ENCODE measurements around the gene ARHGEF10L.
"Not testable (repeated sequence)": the region's sequence is repeated elsewhere in the genome, so short reads cannot be mapped to it uniquely, and the experiment has no call there.

The ARHGEF10L gene

GRCh38 chr1:17721444-17721843, 181.9 kb downstream of the ARHGEF10L start:
- no peak for DNase-seq

GRCh38 chr1:17723684-17724083, 184.2 kb downstream of the ARHGEF10L start:
- DNase-seq, result no peak

DNA sequence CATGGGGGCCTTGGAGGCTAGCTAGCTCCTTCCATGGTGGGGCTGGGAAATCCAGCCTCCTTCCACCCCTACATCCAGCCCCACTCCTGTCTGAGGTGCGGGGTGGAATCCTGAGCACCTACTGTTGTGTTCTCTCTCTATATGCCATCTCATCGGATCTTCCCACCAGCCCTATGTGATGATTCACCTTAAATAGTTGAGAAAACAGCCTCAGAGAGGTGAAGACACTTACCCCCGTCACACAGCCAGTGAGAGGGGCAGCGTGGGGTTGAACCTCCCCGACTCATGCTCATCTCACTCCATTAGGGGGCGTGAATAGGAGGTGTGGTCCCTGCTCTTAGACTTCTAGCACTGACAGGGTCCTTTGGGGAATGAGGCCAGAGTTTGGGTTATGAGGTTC, 184.7 kb downstream of the ARHGEF10L start:
- DNase-seq, result no peak

GRCh38 chr1:17725084-17725719, 185.7 kb downstream of the ARHGEF10L start:
- no peak for DNase-seq

- DNase-seq, result no peak
Measured at GRCh38 chr1:17725811-17726582, 186.5 kb downstream of the ARHGEF10L start.

DNA sequence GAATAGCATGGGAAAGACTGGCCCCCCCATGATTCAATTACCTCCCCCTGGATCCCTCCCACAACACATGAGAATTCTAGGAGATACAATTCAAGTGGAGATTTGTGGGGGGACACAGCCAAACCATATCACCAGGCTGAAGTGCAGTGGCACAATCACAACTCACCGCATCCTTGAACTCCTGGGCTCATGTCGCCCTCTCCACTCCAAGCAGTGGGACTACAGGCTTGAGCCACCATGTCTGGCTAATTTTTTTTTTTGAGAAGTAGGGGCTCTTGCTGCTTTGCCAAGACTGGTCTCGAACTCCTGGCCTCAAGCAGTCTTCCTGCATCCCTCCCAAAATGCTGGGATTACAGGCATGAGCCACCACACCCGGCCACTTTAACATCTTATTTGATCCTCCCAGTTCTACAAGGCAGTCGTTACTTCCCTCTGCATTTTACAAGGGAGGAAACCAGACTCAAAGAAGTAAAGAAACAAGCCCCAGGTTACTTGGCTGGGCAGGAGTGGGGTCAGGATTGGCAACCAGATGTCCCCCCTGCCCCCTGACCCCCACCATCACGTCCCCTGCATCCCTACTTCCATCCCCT, 188.7 kb downstream of the ARHGEF10L start:
- DNase-seq, result no peak

- no peak for DNase-seq
Measured at GRCh38 chr1:17729248-17729647, 189.8 kb downstream of the ARHGEF10L start.

DNA sequence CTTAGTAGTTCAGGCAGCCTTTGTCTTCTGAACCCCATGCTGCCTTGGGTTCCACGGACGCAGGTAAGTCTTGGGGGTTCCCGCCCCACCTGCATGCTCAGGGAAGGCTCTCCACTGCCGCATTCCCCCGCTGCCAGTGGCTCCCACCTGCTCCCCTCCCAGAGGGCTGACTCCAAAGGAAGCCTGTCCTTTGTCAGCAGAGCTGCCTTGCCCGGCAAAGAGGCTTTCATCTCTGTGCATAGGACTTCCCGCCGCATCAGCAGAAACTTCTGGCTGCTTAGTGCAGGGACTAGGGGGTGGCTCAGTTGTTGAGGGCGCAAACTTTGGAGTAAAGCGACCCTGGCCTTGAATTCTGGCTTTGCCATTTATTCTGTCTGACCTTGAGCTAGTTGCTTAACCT, 190.4 kb downstream of the ARHGEF10L start:
- DNase-seq, result no peak

GRCh38 chr1:17731460-17731859, 192.0 kb downstream of the ARHGEF10L start:
- DNase-seq, result no peak

- DNase-seq, result no peak
Measured at GRCh38 chr1:17732475-17732874, 193.0 kb downstream of the ARHGEF10L start.

GRCh38 chr1:17733661-17734060, 194.2 kb downstream of the ARHGEF10L start:
- DNase-seq, result no peak

DNA sequence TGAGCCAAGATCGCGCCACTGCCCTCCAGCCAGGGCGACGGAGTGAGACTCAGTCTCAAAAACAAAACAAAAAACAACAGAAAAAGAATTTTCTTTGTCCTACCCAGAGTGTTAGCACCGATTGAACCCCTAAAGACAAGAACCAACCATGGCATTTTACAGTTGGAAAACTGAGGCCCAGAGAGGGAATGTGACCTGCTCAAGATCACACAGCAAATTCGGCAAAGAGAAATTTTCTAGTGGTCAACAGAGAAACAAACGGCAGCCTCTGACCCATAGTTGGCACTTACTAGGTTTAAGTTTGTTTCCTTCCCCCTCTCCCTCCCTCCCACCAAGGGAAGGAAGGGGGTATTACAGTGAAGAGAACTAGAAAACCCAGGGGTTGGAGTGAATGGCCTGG, 195.1 kb downstream of the ARHGEF10L start:
- DNase-seq, result no peak

- no peak for DNase-seq
Measured at GRCh38 chr1:17735348-17735747, 195.8 kb downstream of the ARHGEF10L start.

- no peak for DNase-seq
Measured at GRCh38 chr1:17735793-17736192, 196.3 kb downstream of the ARHGEF10L start.

- DNase-seq, result no peak
Measured at GRCh38 chr1:17736625-17737024, 197.1 kb downstream of the ARHGEF10L start.

- no peak for DNase-seq
Measured at GRCh38 chr1:17739050-17739449, 199.6 kb downstream of the ARHGEF10L start.

- no peak for DNase-seq
Measured at GRCh38 chr1:17741052-17741451, 201.6 kb downstream of the ARHGEF10L start.

DNA sequence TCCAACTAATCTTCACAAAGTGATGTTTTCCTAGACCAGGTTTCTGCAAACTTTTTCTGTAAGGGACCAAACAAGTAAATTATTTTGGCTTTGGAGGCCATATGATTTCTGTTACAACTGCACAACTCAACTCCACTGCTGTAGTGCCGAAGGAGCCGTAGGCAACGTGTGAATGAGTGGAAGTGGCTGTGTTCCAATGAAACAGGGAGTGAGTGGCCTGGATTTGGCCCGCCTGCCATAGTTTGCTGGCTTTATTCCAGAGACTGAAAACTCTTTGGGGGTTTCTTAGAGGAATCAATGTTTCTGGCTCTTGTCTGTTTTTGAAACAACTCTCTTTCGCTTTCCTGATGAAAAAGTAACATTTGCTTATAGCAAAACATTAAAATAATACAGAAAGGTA, 203.1 kb downstream of the ARHGEF10L start:
- no peak for DNase-seq

DNA sequence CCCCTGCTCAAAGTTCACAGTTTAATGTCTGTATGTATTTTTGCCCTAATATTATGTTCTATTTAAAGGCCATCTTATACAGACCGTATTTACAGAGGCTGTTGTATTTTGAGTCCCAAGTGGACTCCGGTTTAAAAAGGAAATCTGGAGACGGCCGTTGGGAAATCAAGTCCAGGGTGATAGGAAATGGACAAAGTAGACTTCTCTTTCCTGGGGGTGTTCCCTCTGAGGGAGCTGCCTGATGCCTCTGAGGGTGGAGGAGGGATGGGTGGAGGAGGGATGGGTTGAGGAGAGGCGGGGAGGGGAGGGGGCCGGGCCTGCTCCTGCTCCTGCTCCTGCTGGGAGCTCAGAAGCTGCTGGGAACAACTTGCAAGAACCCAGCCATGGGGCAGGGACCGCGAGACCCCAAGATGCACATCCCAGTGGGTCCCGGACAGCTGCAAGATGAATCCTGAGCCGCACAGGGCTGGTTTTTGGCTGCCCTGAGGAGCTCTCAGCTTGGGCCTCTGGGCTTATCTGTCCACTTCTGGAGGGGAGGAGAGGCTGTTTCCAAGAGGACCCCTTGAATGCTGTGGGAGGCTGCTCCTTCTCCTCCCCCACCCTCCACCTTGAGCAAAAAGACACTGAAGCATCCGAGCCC, 203.6 kb downstream of the ARHGEF10L start:
- no peak for DNase-seq

GRCh38 chr1:17743925-17744324, 204.4 kb downstream of the ARHGEF10L start:
- no peak for DNase-seq

DNA sequence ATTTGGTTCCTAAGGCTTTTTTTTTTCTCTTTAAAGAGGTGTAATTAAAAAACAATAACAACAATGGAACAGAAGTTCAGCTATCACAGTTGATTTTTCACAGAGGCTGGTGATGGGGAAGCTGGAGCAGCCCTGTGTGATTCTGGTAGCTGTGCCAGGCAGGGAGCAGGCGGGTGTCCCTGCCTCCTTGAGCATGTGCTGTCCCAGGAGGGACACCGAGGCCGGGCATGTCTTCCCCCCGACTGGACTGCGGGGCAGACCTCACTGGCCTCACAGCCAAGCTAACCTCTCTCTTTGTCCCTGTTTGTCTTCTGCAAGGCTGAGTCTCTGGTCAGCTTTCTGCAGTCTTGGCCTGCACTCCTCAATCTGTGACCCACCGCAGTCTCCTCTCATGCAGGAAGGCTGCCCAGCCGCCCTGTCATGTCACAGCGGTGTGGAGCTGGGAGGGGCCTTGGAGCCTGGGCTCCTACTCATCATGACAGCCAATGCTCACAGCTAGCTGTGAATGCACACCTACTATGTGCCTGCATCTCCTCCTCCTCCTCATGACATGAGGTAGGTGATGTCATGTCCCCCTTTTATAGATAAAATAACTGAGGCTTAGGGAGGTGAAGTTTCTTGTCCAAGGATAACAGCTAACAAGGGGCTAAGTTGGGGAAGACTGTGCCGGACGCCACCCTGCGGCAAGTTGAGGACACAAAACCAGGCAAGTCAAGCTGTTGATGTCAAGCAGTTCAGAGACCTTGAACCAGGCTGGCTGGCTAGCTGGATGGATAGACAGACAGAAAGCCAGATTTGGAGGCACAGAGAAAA, 205.4 kb downstream of the ARHGEF10L start:
- DNase-seq, result no peak

DNA sequence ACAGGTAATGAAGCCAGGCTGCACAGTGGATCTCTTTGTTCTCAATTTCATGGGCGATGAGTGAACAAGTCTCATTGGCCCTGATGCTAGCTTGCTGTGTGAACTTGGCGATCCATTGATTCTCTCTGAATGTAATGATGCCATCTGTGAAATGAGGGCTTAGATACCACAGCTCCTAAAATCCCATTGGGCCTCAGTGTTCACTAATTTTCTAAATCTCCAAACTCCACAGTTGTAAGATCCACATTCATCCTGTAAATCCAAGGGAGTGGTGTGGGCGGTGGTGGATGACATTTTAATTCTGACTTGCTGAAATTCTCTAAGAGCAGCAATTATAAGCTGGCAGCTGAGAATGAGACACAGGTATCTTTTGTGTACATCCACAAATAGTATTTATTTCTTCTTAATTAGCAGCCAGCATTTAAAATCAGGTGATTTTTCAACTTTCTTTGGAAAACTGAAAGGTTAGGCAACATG, 206.0 kb downstream of the ARHGEF10L start:
- DNase-seq, result no peak

GRCh38 chr1:17746281-17746680, 206.8 kb downstream of the ARHGEF10L start:
- not testable (repeated sequence) for DNase-seq
